ENCODE data around the gene MBOAT2.

DNA sequence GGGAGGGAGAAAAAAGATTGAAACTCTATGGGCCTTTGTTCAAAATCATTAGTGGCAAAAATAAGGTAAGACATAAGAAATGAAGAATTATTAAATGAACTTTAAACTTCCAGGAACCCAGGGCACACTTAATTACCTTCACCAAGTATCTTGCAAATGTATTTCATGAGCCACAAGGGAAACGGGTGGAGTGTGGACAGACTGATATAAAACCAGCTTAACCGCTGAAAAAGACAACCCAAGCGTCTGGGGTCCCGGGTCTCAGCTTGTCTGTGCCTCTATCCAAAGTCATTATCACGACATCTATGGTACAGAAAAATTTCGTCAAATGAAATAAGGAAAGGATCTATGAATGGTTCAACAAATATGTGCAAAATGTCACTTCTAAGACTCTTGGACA, 13.9 kb upstream of the MBOAT2 start:
- TF ChIP-seq EED (CRISPR knock-in tag; IDR thresholded peaks at IDR 0.05) = no peak
- no peak for TF ChIP-seq ZBTB8A (CRISPR knock-in tag; IDR thresholded peaks at IDR 0.05; ENCODE audit: borderline replicate concordance, low read depth)

All from HepG2 (cell line).